ENCODE data around the gene PRR36. TPM values are rescaled to one million over a fixed set of nuclear protein-coding genes. Genes with fewer than 3 reads are reported as not detected.

The PRR36 gene
- total RNA-seq, 2 donors from 2014 or later, result 0.22 to 0.37 TPM

- Histone ChIP-seq H3K36me3 (no peaks in the 10 kb centered on the region), H3K9me3 (no peaks in the 10 kb centered on the region), H3K4me1 (no peaks in the 10 kb centered on the region), H3K27ac (no peak overlapping the region), H3K9ac (ENCODE audit: low read depth in 2 of 2, low read length in 2 of 2) (no peak overlapping the region), H3K4me3 (no peak overlapping the region), H3K27me3 (no peaks in the 10 kb centered on the region)
- no peak for TF ChIP-seq CTCF (IDR thresholded peaks at IDR 0.05)
- no peak for DNase-seq
- intact Hi-C loops (cut with DNase I), result no loop called here
Measured at GRCh38 chr19:7841751-7842660, 32.2 kb downstream of the PRR36 start.

GRCh38 chr19:7840629-7841028, 33.6 kb downstream of the PRR36 start:
- no peak overlapping the region for H3K9ac ChIP-seq (ENCODE audit: low read depth in 2 of 2, low read length in 2 of 2)
- H3K4me1 ChIP-seq, result no peaks in the 10 kb centered on the region
- no peaks in the 10 kb centered on the region for H3K27me3 ChIP-seq
- DNase-seq, result no peak
- H3K4me3 ChIP-seq, result no peak overlapping the region
- H3K9me3 ChIP-seq, result no peaks in the 10 kb centered on the region
- intact Hi-C loops (cut with DNase I), result no loop called here
- no peak for TF ChIP-seq CTCF (IDR thresholded peaks at IDR 0.05)
- H3K27ac ChIP-seq, result no peak overlapping the region
- H3K36me3 ChIP-seq, result no peaks in the 10 kb centered on the region

- H3K27me3 ChIP-seq, result no peaks in the 10 kb centered on the region
- intact Hi-C loops (cut with DNase I), result no loop called here
- H3K9ac ChIP-seq (ENCODE audit: low read depth in 2 of 2, low read length in 2 of 2), result no peak overlapping the region
- H3K4me3 ChIP-seq, result no peak overlapping the region
- DNase-seq, result no peak
- no peaks in the 10 kb centered on the region for H3K9me3 ChIP-seq
- no peak for TF ChIP-seq CTCF (IDR thresholded peaks at IDR 0.05)
- H3K36me3 ChIP-seq, result no peaks in the 10 kb centered on the region
- no peaks in the 10 kb centered on the region for H3K4me1 ChIP-seq
- no peak overlapping the region for H3K27ac ChIP-seq
Measured at GRCh38 chr19:7839476-7839875, 34.7 kb downstream of the PRR36 start.

- Histone ChIP-seq H3K4me3 (no peak overlapping the region), H3K27me3 (no peaks in the 10 kb centered on the region), H3K27ac (no peak overlapping the region), H3K9me3 (no peaks in the 10 kb centered on the region), H3K9ac (ENCODE audit: low read depth in 2 of 2, low read length in 2 of 2) (peak overlapping the region in 1 of 2 donors; percentile 7), H3K4me1 (no peaks in the 10 kb centered on the region), H3K36me3 (no peaks in the 10 kb centered on the region)
- no peak for TF ChIP-seq CTCF (IDR thresholded peaks at IDR 0.05)
- peak; percentile 93 for DNase-seq
- intact Hi-C loops (cut with DNase I), result no loop called here
Measured at GRCh38 chr19:7833225-7834099, 40.7 kb downstream of the PRR36 start.

- Histone ChIP-seq H3K9ac (ENCODE audit: low read depth in 2 of 2, low read length in 2 of 2) (peak overlapping the region in 1 of 2 donors; percentile 31), H3K27ac (no peak overlapping the region), H3K36me3 (no peaks in the 10 kb centered on the region), H3K4me1 (no peaks in the 10 kb centered on the region), H3K9me3 (no peaks in the 10 kb centered on the region), H3K27me3 (no peaks in the 10 kb centered on the region), H3K4me3 (no peak overlapping the region)
- no peak for TF ChIP-seq CTCF (IDR thresholded peaks at IDR 0.05)
- intact Hi-C loops (cut with DNase I), result no loop called here
- DNase-seq, result no peak
Measured at GRCh38 chr19:7832781-7833180, 41.4 kb downstream of the PRR36 start.

Measured in colonic mucosa (tissue), 4 donors.